ENCODE results near the gene HADHA. TPM values are rescaled to one million over a fixed set of nuclear protein-coding genes. Genes with fewer than 3 reads are reported as not detected.

The HADHA gene
- total RNA-seq, 1 experiment from 2014 or later, result 101 TPM

- BruUV-seq (replicated peaks), result no TSS peak
- ChIA-PET RAD21 (ENCODE audit: low non-redundant PET in 1 of 2, low total read pairs in 2 of 2, uncharacterized antibody in 2 of 2, unreplicated experiment in 2 of 2) (no interaction called here), POLR2A (no interaction called here), CTCF (no interaction called here)
- Histone ChIP-seq H3K27ac (ENCODE audit: low read depth, low read length) (no peak overlapping the region), H3K9ac (ENCODE audit: low read length) (no peak overlapping the region), H3K9me2 (ENCODE audit: insufficient read depth) (no peaks in the 10 kb centered on the region), H4K20me1 (ENCODE audit: insufficient read depth) (no peaks in the 10 kb centered on the region), H3K9me3 (ENCODE audit: control insufficient read depth in 1 of 2, insufficient read depth in 1 of 2, low read depth in 1 of 2, low read length in 2 of 2) (no peaks in the 10 kb centered on the region), H3K4me3 (replicated peaks in 1 of 2; ENCODE audit: low read depth in 1 of 2, low read length in 2 of 2) (no peak overlapping the region), H3K79me2 (ENCODE audit: insufficient read depth, low read length) (no peaks in the 10 kb centered on the region), H3K36me3 (ENCODE audit: control insufficient read depth in 1 of 2, insufficient read depth in 2 of 2, low read length in 2 of 2) (peaks cover 11 to 16% of the 10 kb centered on the region in 2 experiments; a peak in 3 of 4 replicates), H3K27me3 (ENCODE audit: insufficient read depth, low read length) (no peaks in the 10 kb centered on the region), H3K4me1 (ENCODE audit: control insufficient read depth in 1 of 2, insufficient read depth in 2 of 2, low read length in 2 of 2) (peaks cover 0 to 9% of the 10 kb centered on the region in 2 experiments; a peak in 2 of 4 replicates), H3K4me2 (ENCODE audit: low read length) (no peak overlapping the region), H2AFZ (ENCODE audit: low read depth, low read length, poor library complexity, severe bottlenecking) (no peak overlapping the region)
- TF ChIP-seq RAD21 (IDR thresholded peaks at IDR 0.05; ENCODE audit: low read depth), result no peak
- TF ChIP-seq, protein P1, sequence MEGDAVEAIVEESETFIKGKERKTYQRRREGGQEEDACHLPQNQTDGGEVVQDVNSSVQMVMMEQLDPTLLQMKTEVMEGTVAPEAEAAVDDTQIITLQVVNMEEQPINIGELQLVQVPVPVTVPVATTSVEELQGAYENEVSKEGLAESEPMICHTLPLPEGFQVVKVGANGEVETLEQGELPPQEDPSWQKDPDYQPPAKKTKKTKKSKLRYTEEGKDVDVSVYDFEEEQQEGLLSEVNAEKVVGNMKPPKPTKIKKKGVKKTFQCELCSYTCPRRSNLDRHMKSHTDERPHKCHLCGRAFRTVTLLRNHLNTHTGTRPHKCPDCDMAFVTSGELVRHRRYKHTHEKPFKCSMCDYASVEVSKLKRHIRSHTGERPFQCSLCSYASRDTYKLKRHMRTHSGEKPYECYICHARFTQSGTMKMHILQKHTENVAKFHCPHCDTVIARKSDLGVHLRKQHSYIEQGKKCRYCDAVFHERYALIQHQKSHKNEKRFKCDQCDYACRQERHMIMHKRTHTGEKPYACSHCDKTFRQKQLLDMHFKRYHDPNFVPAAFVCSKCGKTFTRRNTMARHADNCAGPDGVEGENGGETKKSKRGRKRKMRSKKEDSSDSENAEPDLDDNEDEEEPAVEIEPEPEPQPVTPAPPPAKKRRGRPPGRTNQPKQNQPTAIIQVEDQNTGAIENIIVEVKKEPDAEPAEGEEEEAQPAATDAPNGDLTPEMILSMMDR (IDR thresholded peaks at IDR 0.05 in 2 of 3, conservative IDR thresholded peaks at IDR 0.05 in 1 of 3; ENCODE audit: borderline replicate concordance in 1 of 3, insufficient read depth in 1 of 3, low read depth in 2 of 3, low read length in 2 of 3), result no peak
- TF ChIP-seq, protein P2, sequence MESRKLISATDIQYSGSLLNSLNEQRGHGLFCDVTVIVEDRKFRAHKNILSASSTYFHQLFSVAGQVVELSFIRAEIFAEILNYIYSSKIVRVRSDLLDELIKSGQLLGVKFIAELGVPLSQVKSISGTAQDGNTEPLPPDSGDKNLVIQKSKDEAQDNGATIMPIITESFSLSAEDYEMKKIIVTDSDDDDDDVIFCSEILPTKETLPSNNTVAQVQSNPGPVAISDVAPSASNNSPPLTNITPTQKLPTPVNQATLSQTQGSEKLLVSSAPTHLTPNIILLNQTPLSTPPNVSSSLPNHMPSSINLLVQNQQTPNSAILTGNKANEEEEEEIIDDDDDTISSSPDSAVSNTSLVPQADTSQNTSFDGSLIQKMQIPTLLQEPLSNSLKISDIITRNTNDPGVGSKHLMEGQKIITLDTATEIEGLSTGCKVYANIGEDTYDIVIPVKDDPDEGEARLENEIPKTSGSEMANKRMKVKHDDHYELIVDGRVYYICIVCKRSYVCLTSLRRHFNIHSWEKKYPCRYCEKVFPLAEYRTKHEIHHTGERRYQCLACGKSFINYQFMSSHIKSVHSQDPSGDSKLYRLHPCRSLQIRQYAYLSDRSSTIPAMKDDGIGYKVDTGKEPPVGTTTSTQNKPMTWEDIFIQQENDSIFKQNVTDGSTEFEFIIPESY (IDR thresholded peaks at IDR 0.05; ENCODE audit: extremely low read depth, insufficient replicate concordance, low read length), result no peak
- TF ChIP-seq CBX3 (IDR thresholded peaks at IDR 0.05; ENCODE audit: low read depth), result no peak
- TF ChIP-seq JUND (IDR thresholded peaks at IDR 0.05), result no peak
- no peak for TF ChIP-seq EZH2 (IDR thresholded peaks at IDR 0.05)
- TF ChIP-seq FOSL1 (IDR thresholded peaks at IDR 0.05; ENCODE audit: low read depth), result no peak
- no peak for TF ChIP-seq SIN3A (IDR thresholded peaks at IDR 0.05; ENCODE audit: low read depth)
- TF ChIP-seq SRF (IDR thresholded peaks at IDR 0.05; ENCODE audit: low read depth), result no peak
- TF ChIP-seq, protein P3, sequence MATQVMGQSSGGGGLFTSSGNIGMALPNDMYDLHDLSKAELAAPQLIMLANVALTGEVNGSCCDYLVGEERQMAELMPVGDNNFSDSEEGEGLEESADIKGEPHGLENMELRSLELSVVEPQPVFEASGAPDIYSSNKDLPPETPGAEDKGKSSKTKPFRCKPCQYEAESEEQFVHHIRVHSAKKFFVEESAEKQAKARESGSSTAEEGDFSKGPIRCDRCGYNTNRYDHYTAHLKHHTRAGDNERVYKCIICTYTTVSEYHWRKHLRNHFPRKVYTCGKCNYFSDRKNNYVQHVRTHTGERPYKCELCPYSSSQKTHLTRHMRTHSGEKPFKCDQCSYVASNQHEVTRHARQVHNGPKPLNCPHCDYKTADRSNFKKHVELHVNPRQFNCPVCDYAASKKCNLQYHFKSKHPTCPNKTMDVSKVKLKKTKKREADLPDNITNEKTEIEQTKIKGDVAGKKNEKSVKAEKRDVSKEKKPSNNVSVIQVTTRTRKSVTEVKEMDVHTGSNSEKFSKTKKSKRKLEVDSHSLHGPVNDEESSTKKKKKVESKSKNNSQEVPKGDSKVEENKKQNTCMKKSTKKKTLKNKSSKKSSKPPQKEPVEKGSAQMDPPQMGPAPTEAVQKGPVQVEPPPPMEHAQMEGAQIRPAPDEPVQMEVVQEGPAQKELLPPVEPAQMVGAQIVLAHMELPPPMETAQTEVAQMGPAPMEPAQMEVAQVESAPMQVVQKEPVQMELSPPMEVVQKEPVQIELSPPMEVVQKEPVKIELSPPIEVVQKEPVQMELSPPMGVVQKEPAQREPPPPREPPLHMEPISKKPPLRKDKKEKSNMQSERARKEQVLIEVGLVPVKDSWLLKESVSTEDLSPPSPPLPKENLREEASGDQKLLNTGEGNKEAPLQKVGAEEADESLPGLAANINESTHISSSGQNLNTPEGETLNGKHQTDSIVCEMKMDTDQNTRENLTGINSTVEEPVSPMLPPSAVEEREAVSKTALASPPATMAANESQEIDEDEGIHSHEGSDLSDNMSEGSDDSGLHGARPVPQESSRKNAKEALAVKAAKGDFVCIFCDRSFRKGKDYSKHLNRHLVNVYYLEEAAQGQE (IDR thresholded peaks at IDR 0.05; ENCODE audit: low read depth), result no peak
- TF ChIP-seq TCF7L2 (IDR thresholded peaks at IDR 0.05; ENCODE audit: borderline replicate concordance, extremely low read depth, insufficient read depth, insufficient read length), result no peak
- TF ChIP-seq ZNF274 (IDR thresholded peaks at IDR 0.05; ENCODE audit: low read depth, low read length), result no peak
- TF ChIP-seq POLR2A (IDR thresholded peaks at IDR 0.05; ENCODE audit: borderline replicate concordance, extremely low read depth, insufficient read depth, insufficient read length), result no peak
- TF ChIP-seq ZFX (IDR thresholded peaks at IDR 0.05), result no peak
- TF ChIP-seq SP1 (IDR thresholded peaks at IDR 0.05; ENCODE audit: low read depth), result no peak
- no peak for TF ChIP-seq MAX (IDR thresholded peaks at IDR 0.05)
- no peak for TF ChIP-seq EZH2phosphoT487 (IDR thresholded peaks at IDR 0.05; ENCODE audit: borderline replicate concordance)
- TF ChIP-seq ATF3 (IDR thresholded peaks at IDR 0.05), result no peak
- no peak for TF ChIP-seq YY1 (IDR thresholded peaks at IDR 0.05; ENCODE audit: extremely low read depth, insufficient replicate concordance, low read depth, low read length)
- no peak for TF ChIP-seq POLR2AphosphoS5 (IDR thresholded peaks at IDR 0.05; ENCODE audit: low read depth, low read length)
- no peak for ATAC-seq
- DNase-seq (ENCODE audit: low read depth, low spot score), result no peak
- intact Hi-C loops (cut with micrococcal nuclease), result no loop called here
Measured at GRCh38 chr2:26279886-26280285, 35.5 kb upstream of the HADHA start.

Measured in HCT116 (cell line).